Measurements from ENCODE around the gene PIP5KL1. TPM values are rescaled to one million over a fixed set of nuclear protein-coding genes. Genes with fewer than 3 reads are reported as not detected.

The PIP5KL1 gene
- total and polyA plus RNA-seq, 2 of the 8 experiments (the other 6 are each of a cell fraction or from before 2014, with no cell fraction given): 13.4 to 15.4 TPM

DNA sequence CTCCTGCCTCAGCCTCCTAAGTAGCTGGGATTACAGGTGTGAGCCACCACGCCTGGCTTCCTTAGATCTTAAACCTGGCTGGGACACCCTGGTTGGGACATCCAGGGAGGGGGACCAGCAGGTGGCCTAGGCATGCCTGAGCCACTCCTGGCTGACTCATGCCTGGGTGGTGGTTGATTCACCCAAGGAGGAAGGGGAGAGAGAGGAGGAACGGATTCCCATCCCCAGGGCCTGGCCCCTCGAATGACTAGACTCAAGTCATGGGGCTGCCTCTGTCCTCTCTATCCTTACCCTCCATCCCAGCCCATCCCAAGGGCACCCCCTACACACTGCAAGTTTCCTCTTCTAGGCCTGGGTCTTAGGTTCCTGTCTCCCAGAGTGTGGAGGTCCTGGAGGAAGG lies 37.5 kb upstream of the PIP5KL1 start (continued):
- TF ChIP-seq, protein P1, sequence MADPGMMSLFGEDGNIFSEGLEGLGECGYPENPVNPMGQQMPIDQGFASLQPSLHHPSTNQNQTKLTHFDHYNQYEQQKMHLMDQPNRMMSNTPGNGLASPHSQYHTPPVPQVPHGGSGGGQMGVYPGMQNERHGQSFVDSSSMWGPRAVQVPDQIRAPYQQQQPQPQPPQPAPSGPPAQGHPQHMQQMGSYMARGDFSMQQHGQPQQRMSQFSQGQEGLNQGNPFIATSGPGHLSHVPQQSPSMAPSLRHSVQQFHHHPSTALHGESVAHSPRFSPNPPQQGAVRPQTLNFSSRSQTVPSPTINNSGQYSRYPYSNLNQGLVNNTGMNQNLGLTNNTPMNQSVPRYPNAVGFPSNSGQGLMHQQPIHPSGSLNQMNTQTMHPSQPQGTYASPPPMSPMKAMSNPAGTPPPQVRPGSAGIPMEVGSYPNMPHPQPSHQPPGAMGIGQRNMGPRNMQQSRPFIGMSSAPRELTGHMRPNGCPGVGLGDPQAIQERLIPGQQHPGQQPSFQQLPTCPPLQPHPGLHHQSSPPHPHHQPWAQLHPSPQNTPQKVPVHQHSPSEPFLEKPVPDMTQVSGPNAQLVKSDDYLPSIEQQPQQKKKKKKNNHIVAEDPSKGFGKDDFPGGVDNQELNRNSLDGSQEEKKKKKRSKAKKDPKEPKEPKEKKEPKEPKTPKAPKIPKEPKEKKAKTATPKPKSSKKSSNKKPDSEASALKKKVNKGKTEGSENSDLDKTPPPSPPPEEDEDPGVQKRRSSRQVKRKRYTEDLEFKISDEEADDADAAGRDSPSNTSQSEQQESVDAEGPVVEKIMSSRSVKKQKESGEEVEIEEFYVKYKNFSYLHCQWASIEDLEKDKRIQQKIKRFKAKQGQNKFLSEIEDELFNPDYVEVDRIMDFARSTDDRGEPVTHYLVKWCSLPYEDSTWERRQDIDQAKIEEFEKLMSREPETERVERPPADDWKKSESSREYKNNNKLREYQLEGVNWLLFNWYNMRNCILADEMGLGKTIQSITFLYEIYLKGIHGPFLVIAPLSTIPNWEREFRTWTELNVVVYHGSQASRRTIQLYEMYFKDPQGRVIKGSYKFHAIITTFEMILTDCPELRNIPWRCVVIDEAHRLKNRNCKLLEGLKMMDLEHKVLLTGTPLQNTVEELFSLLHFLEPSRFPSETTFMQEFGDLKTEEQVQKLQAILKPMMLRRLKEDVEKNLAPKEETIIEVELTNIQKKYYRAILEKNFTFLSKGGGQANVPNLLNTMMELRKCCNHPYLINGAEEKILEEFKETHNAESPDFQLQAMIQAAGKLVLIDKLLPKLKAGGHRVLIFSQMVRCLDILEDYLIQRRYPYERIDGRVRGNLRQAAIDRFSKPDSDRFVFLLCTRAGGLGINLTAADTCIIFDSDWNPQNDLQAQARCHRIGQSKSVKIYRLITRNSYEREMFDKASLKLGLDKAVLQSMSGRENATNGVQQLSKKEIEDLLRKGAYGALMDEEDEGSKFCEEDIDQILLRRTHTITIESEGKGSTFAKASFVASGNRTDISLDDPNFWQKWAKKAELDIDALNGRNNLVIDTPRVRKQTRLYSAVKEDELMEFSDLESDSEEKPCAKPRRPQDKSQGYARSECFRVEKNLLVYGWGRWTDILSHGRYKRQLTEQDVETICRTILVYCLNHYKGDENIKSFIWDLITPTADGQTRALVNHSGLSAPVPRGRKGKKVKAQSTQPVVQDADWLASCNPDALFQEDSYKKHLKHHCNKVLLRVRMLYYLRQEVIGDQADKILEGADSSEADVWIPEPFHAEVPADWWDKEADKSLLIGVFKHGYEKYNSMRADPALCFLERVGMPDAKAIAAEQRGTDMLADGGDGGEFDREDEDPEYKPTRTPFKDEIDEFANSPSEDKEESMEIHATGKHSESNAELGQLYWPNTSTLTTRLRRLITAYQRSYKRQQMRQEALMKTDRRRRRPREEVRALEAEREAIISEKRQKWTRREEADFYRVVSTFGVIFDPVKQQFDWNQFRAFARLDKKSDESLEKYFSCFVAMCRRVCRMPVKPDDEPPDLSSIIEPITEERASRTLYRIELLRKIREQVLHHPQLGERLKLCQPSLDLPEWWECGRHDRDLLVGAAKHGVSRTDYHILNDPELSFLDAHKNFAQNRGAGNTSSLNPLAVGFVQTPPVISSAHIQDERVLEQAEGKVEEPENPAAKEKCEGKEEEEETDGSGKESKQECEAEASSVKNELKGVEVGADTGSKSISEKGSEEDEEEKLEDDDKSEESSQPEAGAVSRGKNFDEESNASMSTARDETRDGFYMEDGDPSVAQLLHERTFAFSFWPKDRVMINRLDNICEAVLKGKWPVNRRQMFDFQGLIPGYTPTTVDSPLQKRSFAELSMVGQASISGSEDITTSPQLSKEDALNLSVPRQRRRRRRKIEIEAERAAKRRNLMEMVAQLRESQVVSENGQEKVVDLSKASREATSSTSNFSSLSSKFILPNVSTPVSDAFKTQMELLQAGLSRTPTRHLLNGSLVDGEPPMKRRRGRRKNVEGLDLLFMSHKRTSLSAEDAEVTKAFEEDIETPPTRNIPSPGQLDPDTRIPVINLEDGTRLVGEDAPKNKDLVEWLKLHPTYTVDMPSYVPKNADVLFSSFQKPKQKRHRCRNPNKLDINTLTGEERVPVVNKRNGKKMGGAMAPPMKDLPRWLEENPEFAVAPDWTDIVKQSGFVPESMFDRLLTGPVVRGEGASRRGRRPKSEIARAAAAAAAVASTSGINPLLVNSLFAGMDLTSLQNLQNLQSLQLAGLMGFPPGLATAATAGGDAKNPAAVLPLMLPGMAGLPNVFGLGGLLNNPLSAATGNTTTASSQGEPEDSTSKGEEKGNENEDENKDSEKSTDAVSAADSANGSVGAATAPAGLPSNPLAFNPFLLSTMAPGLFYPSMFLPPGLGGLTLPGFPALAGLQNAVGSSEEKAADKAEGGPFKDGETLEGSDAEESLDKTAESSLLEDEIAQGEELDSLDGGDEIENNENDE (IDR thresholded peaks at IDR 0.05; ENCODE audit: insufficient replicate concordance, low read length): no peak
- TF ChIP-seq CBX8 (IDR thresholded peaks at IDR 0.05; ENCODE audit: borderline replicate concordance, low read depth, low read length) (no peak), SIN3A (conservative IDR thresholded peaks at IDR 0.05 in 1 of 2, IDR thresholded peaks at IDR 0.05 in 1 of 2; ENCODE audit: low read depth in 1 of 2, low read length in 2 of 2) (no peak), PHF8 (conservative IDR thresholded peaks at IDR 0.05; ENCODE audit: low read depth, low read length) (no peak), CEBPB (IDR thresholded peaks at IDR 0.05; ENCODE audit: low read depth, low read length) (no peak), JUND (IDR thresholded peaks at IDR 0.05; ENCODE audit: low read length) (no peak), KDM1A (IDR thresholded peaks at IDR 0.05; ENCODE audit: borderline replicate concordance, low read length) (no peak), TAF7 (optimal IDR thresholded peaks at IDR 0.05; ENCODE audit: borderline replicate concordance, low read depth, low read length) (no peak)
- TF ChIP-seq, protein P2, sequence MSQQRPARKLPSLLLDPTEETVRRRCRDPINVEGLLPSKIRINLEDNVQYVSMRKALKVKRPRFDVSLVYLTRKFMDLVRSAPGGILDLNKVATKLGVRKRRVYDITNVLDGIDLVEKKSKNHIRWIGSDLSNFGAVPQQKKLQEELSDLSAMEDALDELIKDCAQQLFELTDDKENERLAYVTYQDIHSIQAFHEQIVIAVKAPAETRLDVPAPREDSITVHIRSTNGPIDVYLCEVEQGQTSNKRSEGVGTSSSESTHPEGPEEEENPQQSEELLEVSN (IDR thresholded peaks at IDR 0.05): no peak
